Uterus (tissue), 2 donors: Measurements from ENCODE around the gene GAA.

Experiments used
- POLR2A ChIP-seq, 2 donors: fragments of 450-650 bp; IDR thresholded peaks; one replicate each; pipeline ENCODE4 v1.6.1; 2016; ENCODE audit warnings: antibody characterized with exemption in 2 of 2, mild to moderate bottlenecking in 1 of 2, moderate library complexity in 1 of 2
- TF ChIP-seq, protein P1 (sequence below), 4 experiments: fragments of 200-600 bp in 2 of 4; fragments of 450-650 bp in 2 of 4; sonication (generic) in 2 of 4; IDR thresholded peaks; one replicate each; pipeline ENCODE4 v1.5.1; 2016 to 2019; ENCODE audit warnings: antibody characterized with exemption in 4 of 4, mild to moderate bottlenecking in 2 of 4, moderate library complexity in 1 of 4

DNA sequence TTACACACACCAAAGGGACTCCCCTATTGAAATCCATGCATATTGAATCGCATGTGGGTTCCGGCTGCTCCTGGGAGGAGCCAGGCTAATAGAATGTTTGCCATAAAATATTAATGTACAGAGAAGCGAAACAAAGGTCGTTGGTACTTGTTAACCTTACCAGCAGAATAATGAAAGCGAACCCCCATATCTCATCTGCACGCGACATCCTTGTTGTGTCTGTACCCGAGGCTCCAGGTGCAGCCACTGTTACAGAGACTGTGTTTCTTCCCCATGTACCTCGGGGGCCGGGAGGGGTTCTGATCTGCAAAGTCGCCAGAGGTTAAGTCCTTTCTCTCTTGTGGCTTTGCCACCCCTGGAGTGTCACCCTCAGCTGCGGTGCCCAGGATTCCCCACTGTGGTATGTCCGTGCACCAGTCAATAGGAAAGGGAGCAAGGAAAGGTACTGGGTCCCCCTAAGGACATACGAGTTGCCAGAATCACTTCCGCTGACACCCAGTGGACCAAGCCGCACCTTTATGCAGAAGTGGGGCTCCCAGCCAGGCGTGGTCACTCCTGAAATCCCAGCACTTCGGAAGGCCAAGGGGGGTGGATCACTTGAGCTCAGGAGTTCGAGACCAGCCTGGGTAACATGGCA is 2.2 kb downstream of the GAA start:
- TF ChIP-seq, protein P1, sequence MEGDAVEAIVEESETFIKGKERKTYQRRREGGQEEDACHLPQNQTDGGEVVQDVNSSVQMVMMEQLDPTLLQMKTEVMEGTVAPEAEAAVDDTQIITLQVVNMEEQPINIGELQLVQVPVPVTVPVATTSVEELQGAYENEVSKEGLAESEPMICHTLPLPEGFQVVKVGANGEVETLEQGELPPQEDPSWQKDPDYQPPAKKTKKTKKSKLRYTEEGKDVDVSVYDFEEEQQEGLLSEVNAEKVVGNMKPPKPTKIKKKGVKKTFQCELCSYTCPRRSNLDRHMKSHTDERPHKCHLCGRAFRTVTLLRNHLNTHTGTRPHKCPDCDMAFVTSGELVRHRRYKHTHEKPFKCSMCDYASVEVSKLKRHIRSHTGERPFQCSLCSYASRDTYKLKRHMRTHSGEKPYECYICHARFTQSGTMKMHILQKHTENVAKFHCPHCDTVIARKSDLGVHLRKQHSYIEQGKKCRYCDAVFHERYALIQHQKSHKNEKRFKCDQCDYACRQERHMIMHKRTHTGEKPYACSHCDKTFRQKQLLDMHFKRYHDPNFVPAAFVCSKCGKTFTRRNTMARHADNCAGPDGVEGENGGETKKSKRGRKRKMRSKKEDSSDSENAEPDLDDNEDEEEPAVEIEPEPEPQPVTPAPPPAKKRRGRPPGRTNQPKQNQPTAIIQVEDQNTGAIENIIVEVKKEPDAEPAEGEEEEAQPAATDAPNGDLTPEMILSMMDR (IDR thresholded peaks at IDR 0.05), result no peak
- no peak for TF ChIP-seq POLR2A (IDR thresholded peaks at IDR 0.05)
